Nephron (organoid): Measurements from ENCODE around the gene BICRAL.
"Not testable (repeated sequence)": the region's sequence is repeated elsewhere in the genome, so short reads cannot be mapped to it uniquely, and the experiment has no call there.

ENCODE experiments used
- H3K27ac Mint-ChIP-seq, 3 experiments: 2 replicates each; pipeline ENCODE4 v1.8.0; 2020; ENCODE audit warnings: mixed read lengths in 3 of 3, mild to moderate bottlenecking in 2 of 3, moderate library complexity in 1 of 3
- H3K27me3 Mint-ChIP-seq: 2 replicates; pipeline ENCODE4 v1.8.0; 2021; ENCODE audit warnings: low read depth, mild to moderate bottlenecking, moderate library complexity, mixed read lengths
- H3K36me3 Mint-ChIP-seq: 2 replicates; pipeline ENCODE4 v1.8.0; 2020; ENCODE audit warnings: low read depth, mixed read lengths
- H3K4me1 Mint-ChIP-seq: 2 replicates; pipeline ENCODE4 v1.8.0; 2020; ENCODE audit warnings: mixed read lengths
- H3K4me3 Mint-ChIP-seq, 3 experiments: 2 replicates each; pipeline ENCODE4 v1.8.0; 2020; ENCODE audit warnings: mild to moderate bottlenecking in 3 of 3, mixed read lengths in 3 of 3, moderate library complexity in 2 of 3
- H3K9me3 Mint-ChIP-seq: 2 replicates; pipeline ENCODE4 v1.8.0; 2020; ENCODE audit warnings: mixed read lengths
- CTCF ChIP-seq, 3 experiments: fragments of 200-600 bp; sonication (generic); IDR thresholded peaks; one replicate each; pipeline ENCODE4 v1.5.0; 2021; ENCODE audit warnings: antibody characterized with exemption in 3 of 3; ENCODE audit not compliant: unreplicated experiment in 3 of 3

The BICRAL gene

GRCh38 chr6:42796171-42796570 is 14.3 kb downstream of the BICRAL start:
- H3K36me3 Mint-ChIP-seq: no peaks in the 10 kb centered on the region
- H3K4me1 Mint-ChIP-seq: no peaks in the 10 kb centered on the region
- H3K27ac Mint-ChIP-seq: no peak overlapping the region
- H3K9me3 Mint-ChIP-seq: no peaks in the 10 kb centered on the region
- H3K27me3 Mint-ChIP-seq: no peaks in the 10 kb centered on the region
- no peak for TF ChIP-seq CTCF (IDR thresholded peaks at IDR 0.05; ENCODE audit: unreplicated experiment in 3 of 3)
- H3K4me3 Mint-ChIP-seq: no peak overlapping the region

- not testable (repeated sequence) for H3K4me3 Mint-ChIP-seq, H3K36me3 Mint-ChIP-seq, H3K27ac Mint-ChIP-seq, H3K9me3 Mint-ChIP-seq, H3K27me3 Mint-ChIP-seq, H3K4me1 Mint-ChIP-seq
Measured at GRCh38 chr6:42797696-42798095, 15.8 kb downstream of the BICRAL start.

GRCh38 chr6:42805297-42805861 is 23.5 kb downstream of the BICRAL start:
- Mint-ChIP-seq H3K4me1 (peaks cover 5% of the 10 kb centered on the region), H3K4me3 (no peak overlapping the region), H3K27ac (no peak overlapping the region), H3K9me3 (no peaks in the 10 kb centered on the region), H3K27me3 (no peaks in the 10 kb centered on the region), H3K36me3 (peaks cover 5% of the 10 kb centered on the region)
- no peak for TF ChIP-seq CTCF (IDR thresholded peaks at IDR 0.05; ENCODE audit: unreplicated experiment in 3 of 3)

GRCh38 chr6:42806359-42806758 is 24.5 kb downstream of the BICRAL start:
- not testable (repeated sequence) for H3K27ac Mint-ChIP-seq, H3K4me3 Mint-ChIP-seq, H3K9me3 Mint-ChIP-seq, H3K27me3 Mint-ChIP-seq, H3K4me1 Mint-ChIP-seq, H3K36me3 Mint-ChIP-seq

GRCh38 chr6:42808492-42809483 is 26.9 kb downstream of the BICRAL start:
- Mint-ChIP-seq H3K4me3 (no peak overlapping the region), H3K27me3 (no peaks in the 10 kb centered on the region), H3K9me3 (no peaks in the 10 kb centered on the region)

GRCh38 chr6:42813074-42813645 is 31.3 kb downstream of the BICRAL start:
- Mint-ChIP-seq H3K4me3 (no peak overlapping the region), H3K36me3 (peaks cover 5% of the 10 kb centered on the region), H3K27ac (no peak overlapping the region), H3K9me3 (no peaks in the 10 kb centered on the region), H3K4me1 (peaks cover 5% of the 10 kb centered on the region), H3K27me3 (no peaks in the 10 kb centered on the region)
- TF ChIP-seq CTCF (IDR thresholded peaks at IDR 0.05; ENCODE audit: unreplicated experiment in 3 of 3): no peak

More at GRCh38 chr6:42808492-42809483, 26.9 kb downstream of the BICRAL start:
- H3K27ac Mint-ChIP-seq: peak overlapping the region; percentile 5 to 76 (median 13)
- H3K36me3 Mint-ChIP-seq: peaks cover 5% of the 10 kb centered on the region
- TF ChIP-seq CTCF (IDR thresholded peaks at IDR 0.05; ENCODE audit: unreplicated experiment in 3 of 3): no peak
- H3K4me1 Mint-ChIP-seq: peaks cover 5% of the 10 kb centered on the region
